Left lung (tissue), 10 donors: ENCODE measurements around the gene DNAJC5. TPM values are rescaled to one million over a fixed set of nuclear protein-coding genes. Genes with fewer than 3 reads are reported as not detected.
A peak's percentile ranks its signal among the peaks of the same experiment; 100 is the strongest.

Experiments used
- ATAC-seq: fragments of 200-7000 bp; cut with Tn5 transposase; one replicate; pipeline ENCODE4 v1.9.1; 2020; ENCODE audit warnings: moderate library complexity
- DNase-seq, 4 donors: peaks; one replicate each; pipeline ENCODE4 v3.0.0-alpha.2; 2013 to 2020
- H3K27ac ChIP-seq, 2 donors: fragments of 200-600 bp; sonication (generic) in 1 of 2; one replicate each; pipeline versions ENCODE4 v1.5.0 to v1.8.0; 2020 to 2021
- H3K27me3 ChIP-seq, 2 donors: fragments of 200-600 bp; sonication (generic) in 1 of 2; one replicate each; pipeline versions ENCODE4 v1.5.0 to v1.8.0; 2020 to 2021
- H3K36me3 ChIP-seq, 2 donors: fragments of 200-600 bp; sonication (generic) in 1 of 2; one replicate each; pipeline versions ENCODE4 v1.5.0 to v1.8.0; 2020 to 2021
- H3K4me1 ChIP-seq, 2 donors: fragments of 200-600 bp; one replicate each; pipeline ENCODE4 v1.8.0; 2021
- H3K4me3 ChIP-seq, 2 donors: fragments of 200-600 bp; sonication (generic) in 1 of 2; one replicate each; pipeline versions ENCODE4 v1.5.0 to v1.8.0; 2020 to 2021; ENCODE audit warnings: mild to moderate bottlenecking in 1 of 2
- H3K9me3 ChIP-seq, 2 donors: fragments of 200-600 bp; sonication (generic) in 1 of 2; one replicate each; pipeline versions ENCODE4 v1.5.0 to v1.8.0; 2020 to 2021
- intact Hi-C, 2 donors: fragments of 100-400 bp; cut with DNase I; formaldehyde crosslinking; loops; one replicate each; pipeline versions ENCODE4 v1.11.2 to v1.14.2; 2022
- polyA plus RNA-seq, 6 donors: library from polyadenylated mRNA; unstranded; fragments of 120-200 nt; gene quantifications; one replicate each; pipeline ENCODE4 v1.2.1, GENCODE V29; 2013; ENCODE audit not compliant: insufficient read length in 6 of 6
- total RNA-seq, 2 donors: library from RNA; stranded (reverse); fragmentation: NEBNext Ultra II Directional; extraction: Animal tissue kit (Norgen Biotek cat#: 25700); gene quantifications; one replicate each; pipeline ENCODE4 v1.2.1, GENCODE V29; 2021
- TF ChIP-seq, protein P1 (sequence below), 2 donors: fragments of 200-600 bp; sonication (generic) in 1 of 2; IDR thresholded peaks; one replicate each; pipeline versions ENCODE4 v1.5.0 to v1.8.0; 2021; ENCODE audit warnings: antibody characterized with exemption in 2 of 2
- donor health status: DM: no; HTN: yes; CAD: no.
- donor health status: DM: no; HTN: no; CAD: no.

The DNAJC5 gene
- total and polyA plus RNA-seq, 8 donors, result 17.5 to 59.5 (median 25.3) TPM

DNA sequence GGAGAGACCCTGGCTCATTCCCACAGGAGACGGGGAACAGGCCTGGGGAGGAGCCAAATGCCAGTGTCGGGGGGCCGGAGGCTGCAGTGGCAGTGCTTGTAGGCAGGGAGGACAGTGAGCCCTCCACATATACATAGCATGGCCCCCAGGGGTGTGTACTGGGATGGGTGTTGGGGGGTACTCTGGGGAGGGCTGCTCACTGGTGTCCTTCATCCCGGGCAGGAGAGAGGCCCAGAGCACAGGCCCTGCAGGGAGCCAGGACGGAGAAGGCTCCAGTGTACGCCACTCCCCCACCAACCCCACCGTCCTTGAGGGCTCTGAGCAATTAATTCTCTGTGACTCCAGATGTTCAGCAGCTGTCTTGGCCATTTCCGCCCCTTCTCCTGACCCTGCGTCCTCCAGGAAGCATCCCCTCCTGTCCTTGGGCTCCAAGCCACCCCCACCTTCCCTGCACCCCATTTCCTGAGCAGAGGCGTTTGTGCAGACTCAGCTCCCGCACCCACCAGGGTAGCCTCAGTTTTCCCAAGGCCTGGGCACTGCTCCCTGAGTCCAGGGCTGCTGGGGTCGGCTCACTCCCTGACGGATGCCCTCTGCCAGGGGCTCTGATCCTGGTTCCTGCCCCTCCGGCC lies 37.0 kb upstream of the DNAJC5 start:
- peak in 1 of 4 donors; percentile 73 for DNase-seq
- intact Hi-C loops, result loop anchor here in 1 of 2 donors (10.0 kb wide), 1 partner anchor 73 kb away; no protein-coding TSS in a partner anchor

DNA sequence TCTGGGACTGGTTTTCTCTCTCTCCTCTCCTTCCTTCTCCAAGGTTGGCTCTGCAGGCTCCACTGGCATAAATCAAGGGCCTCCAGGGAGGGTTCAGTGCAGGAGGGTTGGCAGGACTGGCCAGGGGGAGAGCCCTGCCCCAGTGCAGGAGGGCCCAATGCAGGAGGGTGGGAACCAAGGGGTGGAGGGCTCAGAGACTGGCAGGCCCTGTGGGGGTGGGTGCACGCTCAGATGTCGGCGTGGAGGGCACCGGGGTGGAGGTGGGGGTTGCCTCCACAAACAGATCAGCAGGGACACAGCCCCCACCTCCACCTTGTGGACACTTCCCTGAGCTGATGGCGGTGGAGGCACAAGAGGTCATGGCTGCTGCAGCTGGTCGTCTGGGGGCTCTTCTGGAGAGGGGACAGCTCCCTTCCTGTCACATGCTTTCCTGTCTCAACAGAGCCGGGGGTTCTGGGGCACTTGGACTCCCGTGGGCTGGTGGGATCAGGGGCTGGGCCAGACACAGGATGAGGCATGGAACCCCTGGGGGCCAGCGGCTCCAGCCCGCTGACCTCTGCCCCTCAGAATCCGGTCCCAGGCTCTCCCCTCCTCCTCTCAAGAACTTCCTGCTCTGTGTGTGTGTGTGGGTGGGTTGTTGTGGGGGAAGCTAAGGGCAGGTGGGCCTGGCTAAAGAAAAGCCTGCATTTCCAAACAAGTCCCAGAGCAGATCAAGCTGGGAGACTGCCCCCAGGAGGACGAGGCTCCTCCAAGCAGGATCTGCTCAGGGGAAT lies 36.3 kb upstream of the DNAJC5 start:
- H3K36me3 ChIP-seq, result peaks cover 0 to 21% of the 10 kb centered on the region in 2 donors
- H3K4me1 ChIP-seq, result peaks cover 38 to 80% of the 10 kb centered on the region in 2 donors
- DNase-seq (peak in 3 of 4 donors; percentile 31 to 74 (median 67)), ATAC-seq (peak; percentile 8)
- no peaks in the 10 kb centered on the region for H3K9me3 ChIP-seq
- intact Hi-C loops, result loop anchor here in 1 of 2 donors (10.0 kb wide), 1 partner anchor 74 kb away; no protein-coding TSS in a partner anchor
- H3K4me3 ChIP-seq, result no peak overlapping the region
- TF ChIP-seq, protein P1, sequence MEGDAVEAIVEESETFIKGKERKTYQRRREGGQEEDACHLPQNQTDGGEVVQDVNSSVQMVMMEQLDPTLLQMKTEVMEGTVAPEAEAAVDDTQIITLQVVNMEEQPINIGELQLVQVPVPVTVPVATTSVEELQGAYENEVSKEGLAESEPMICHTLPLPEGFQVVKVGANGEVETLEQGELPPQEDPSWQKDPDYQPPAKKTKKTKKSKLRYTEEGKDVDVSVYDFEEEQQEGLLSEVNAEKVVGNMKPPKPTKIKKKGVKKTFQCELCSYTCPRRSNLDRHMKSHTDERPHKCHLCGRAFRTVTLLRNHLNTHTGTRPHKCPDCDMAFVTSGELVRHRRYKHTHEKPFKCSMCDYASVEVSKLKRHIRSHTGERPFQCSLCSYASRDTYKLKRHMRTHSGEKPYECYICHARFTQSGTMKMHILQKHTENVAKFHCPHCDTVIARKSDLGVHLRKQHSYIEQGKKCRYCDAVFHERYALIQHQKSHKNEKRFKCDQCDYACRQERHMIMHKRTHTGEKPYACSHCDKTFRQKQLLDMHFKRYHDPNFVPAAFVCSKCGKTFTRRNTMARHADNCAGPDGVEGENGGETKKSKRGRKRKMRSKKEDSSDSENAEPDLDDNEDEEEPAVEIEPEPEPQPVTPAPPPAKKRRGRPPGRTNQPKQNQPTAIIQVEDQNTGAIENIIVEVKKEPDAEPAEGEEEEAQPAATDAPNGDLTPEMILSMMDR (IDR thresholded peaks at IDR 0.05), result no peak
- peak overlapping the region; percentile 17 to 70 for H3K27ac ChIP-seq
- peaks cover 0 to 37% of the 10 kb centered on the region in 2 donors for H3K27me3 ChIP-seq

More for the DNA sequence above, 37.0 kb upstream of the DNAJC5 start:
- Histone ChIP-seq H3K4me3 (no peak overlapping the region), H3K36me3 (peaks cover 0 to 19% of the 10 kb centered on the region in 2 donors), H3K27ac (peak overlapping the region; percentile 17 to 70), H3K27me3 (peaks cover 0 to 37% of the 10 kb centered on the region in 2 donors), H3K4me1 (peaks cover 33 to 80% of the 10 kb centered on the region in 2 donors), H3K9me3 (no peaks in the 10 kb centered on the region)
- TF ChIP-seq, protein P1 (IDR thresholded peaks at IDR 0.05), result no peak
- ATAC-seq, result no peak

DNA sequence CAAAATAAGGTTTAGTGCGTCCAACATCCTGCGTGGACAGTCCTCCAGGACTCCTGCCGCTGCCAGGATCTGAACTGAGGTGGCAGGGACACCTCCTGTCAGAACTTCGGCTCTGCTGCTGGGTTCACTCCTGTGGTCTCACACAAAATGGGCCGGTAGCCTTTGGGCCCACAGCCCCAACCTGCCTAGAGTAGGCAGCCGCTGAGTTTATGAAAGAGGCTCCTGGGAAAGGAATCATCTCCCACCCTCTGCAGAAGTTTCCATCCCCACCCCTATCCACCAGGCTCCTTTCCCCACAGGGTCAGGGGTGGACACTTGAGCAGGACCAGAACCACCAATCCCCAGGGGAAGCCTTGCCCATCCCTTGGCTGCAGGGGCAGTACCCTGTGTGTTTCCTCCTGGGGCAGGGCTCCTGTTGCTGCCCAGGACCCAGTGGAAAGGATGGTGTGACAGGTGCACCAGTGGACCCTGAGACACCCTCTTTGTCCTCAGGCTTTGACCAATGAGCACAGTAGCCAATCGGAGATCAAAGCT lies 35.7 kb upstream of the DNAJC5 start:
- Histone ChIP-seq H3K4me3 (no peak overlapping the region), H3K36me3 (peaks cover 0 to 21% of the 10 kb centered on the region in 2 donors), H3K4me1 (peaks cover 37 to 80% of the 10 kb centered on the region in 2 donors), H3K27ac (peak overlapping the region; percentile 14 to 70), H3K27me3 (peaks cover 0 to 33% of the 10 kb centered on the region in 2 donors), H3K9me3 (no peaks in the 10 kb centered on the region)
- ATAC-seq (no peak), DNase-seq (no peak)
- intact Hi-C loops, result loop anchor here in 1 of 2 donors (10.0 kb wide), 1 partner anchor 74 kb away; no protein-coding TSS in a partner anchor
- TF ChIP-seq, protein P1 (IDR thresholded peaks at IDR 0.05), result no peak

DNA sequence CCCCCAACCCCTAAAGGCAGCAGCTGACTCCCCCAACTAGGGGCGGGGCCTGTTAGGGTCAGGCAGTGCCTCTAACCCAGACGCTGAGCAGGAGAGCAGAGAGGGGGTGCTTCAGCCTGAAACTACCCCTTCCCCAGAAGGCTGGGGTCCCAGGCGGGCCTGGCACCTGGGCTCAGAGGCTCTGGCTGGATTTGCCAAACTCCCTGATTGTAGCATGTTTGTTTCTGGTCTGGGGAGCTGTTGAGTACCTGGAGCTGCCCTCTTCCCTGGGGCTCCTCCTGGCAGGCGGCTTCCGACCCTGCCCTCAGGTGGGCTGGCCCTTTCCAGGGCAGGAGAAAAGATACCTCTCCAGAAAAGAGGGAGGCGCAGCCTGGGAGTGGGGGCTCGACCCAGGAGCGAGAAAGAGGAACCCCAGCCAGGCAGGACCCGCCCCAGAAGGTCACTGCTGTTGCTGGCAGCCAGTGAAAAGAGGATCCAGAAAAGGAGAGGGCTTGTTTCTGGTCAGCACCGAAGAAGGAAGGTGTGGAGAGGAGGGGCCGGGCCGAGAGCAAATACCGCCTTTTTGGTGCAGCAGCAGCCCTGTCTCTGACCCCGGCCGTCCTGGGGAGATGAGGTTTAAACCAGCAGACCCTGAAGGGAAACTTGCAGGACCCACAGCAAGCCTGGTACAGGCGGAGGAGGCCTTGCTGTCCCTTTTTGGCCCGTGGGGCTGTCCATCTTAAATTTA lies 34.4 kb upstream of the DNAJC5 start:
- no peaks in the 10 kb centered on the region for H3K9me3 ChIP-seq
- peaks cover 0 to 21% of the 10 kb centered on the region in 2 donors for H3K36me3 ChIP-seq
- intact Hi-C loops, result no loop called here
- H3K4me3 ChIP-seq, result no peak overlapping the region
- peaks cover 0 to 21% of the 10 kb centered on the region in 2 donors for H3K27me3 ChIP-seq
- H3K4me1 ChIP-seq, result peaks cover 24 to 67% of the 10 kb centered on the region in 2 donors
- TF ChIP-seq, protein P1 (IDR thresholded peaks at IDR 0.05), result no peak
- ATAC-seq (no peak), DNase-seq (peak in 2 of 4 donors; percentile 64 to 87)
- H3K27ac ChIP-seq, result peak overlapping the region in 1 of 2 donors; percentile 61
